IMR-90 (cell line): ENCODE measurements around the gene KDM8.
"Not testable (repeated sequence)": the region's sequence is repeated elsewhere in the genome, so short reads cannot be mapped to it uniquely, and the experiment has no call there.

Experiments used
- CEBPB ChIP-seq: IDR thresholded peaks from 2 replicates; pipeline ENCODE4 v1.6.1; 2012; ENCODE audit warnings: low read depth, low read length, improper control_type of control experiment
- MXI1 ChIP-seq: IDR thresholded peaks from 2 replicates; pipeline ENCODE4 v1.6.1; 2012; ENCODE audit warnings: low read depth, mild to moderate bottlenecking, low read length, moderate library complexity, borderline replicate concordance
- POLR2A ChIP-seq: IDR thresholded peaks from 2 replicates; pipeline ENCODE4 v1.6.1; 2012; ENCODE audit warnings: mild to moderate bottlenecking, low read depth, low read length
- TF ChIP-seq, protein P1 (sequence below): fragments of 150-350 bp; IDR thresholded peaks from 2 replicates; pipeline ENCODE4 v1.6.1; 2016; ENCODE audit warnings: low read depth, mild to moderate bottlenecking, low read length, moderate library complexity, borderline replicate concordance
- TF ChIP-seq, protein P2 (sequence below): conservative IDR thresholded peaks from 2 replicates; pipeline ENCODE4 v1.5.1; 2012; ENCODE audit warnings: mild to moderate bottlenecking, low read depth, low read length, improper control_type of control experiment

GRCh38 chr16:27262904-27263423, 59.6 kb downstream of the KDM8 start:
- not testable (repeated sequence) for TF ChIP-seq POLR2A, MXI1, CEBPB
- TF ChIP-seq, protein P1, sequence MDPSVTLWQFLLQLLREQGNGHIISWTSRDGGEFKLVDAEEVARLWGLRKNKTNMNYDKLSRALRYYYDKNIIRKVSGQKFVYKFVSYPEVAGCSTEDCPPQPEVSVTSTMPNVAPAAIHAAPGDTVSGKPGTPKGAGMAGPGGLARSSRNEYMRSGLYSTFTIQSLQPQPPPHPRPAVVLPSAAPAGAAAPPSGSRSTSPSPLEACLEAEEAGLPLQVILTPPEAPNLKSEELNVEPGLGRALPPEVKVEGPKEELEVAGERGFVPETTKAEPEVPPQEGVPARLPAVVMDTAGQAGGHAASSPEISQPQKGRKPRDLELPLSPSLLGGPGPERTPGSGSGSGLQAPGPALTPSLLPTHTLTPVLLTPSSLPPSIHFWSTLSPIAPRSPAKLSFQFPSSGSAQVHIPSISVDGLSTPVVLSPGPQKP = not testable (repeated sequence)
- TF ChIP-seq, protein P2, sequence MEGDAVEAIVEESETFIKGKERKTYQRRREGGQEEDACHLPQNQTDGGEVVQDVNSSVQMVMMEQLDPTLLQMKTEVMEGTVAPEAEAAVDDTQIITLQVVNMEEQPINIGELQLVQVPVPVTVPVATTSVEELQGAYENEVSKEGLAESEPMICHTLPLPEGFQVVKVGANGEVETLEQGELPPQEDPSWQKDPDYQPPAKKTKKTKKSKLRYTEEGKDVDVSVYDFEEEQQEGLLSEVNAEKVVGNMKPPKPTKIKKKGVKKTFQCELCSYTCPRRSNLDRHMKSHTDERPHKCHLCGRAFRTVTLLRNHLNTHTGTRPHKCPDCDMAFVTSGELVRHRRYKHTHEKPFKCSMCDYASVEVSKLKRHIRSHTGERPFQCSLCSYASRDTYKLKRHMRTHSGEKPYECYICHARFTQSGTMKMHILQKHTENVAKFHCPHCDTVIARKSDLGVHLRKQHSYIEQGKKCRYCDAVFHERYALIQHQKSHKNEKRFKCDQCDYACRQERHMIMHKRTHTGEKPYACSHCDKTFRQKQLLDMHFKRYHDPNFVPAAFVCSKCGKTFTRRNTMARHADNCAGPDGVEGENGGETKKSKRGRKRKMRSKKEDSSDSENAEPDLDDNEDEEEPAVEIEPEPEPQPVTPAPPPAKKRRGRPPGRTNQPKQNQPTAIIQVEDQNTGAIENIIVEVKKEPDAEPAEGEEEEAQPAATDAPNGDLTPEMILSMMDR = not testable (repeated sequence)
